Measurements from ENCODE around the gene CDK18.

- TF ChIP-seq EZH2 (IDR thresholded peaks at IDR 0.05; ENCODE audit: low read depth, low read length, severe bottlenecking) (no peak), POLR2A (IDR thresholded peaks at IDR 0.05; ENCODE audit: control extremely low read depth in 1 of 2, low read depth in 2 of 2, low read length in 2 of 2) (no peak), SIRT6 (IDR thresholded peaks at IDR 0.05; ENCODE audit: low read length) (no peak), PHF8 (conservative IDR thresholded peaks at IDR 0.05; ENCODE audit: low read depth, low read length) (no peak), BACH1 (IDR thresholded peaks at IDR 0.05; ENCODE audit: low read length) (no peak), E2F6 (IDR thresholded peaks at IDR 0.05) (no peak), SRF (IDR thresholded peaks at IDR 0.05; ENCODE audit: low read depth, low read length) (no peak), CTCF (IDR thresholded peaks at IDR 0.05; ENCODE audit: control extremely low read depth in 1 of 3, insufficient read depth in 1 of 3, low read depth in 1 of 3, low read length in 3 of 3) (peak; percentile 27 to 64 (median 34); a peak in 3 of 4 replicates), SUZ12 (IDR thresholded peaks at IDR 0.05; ENCODE audit: low read length) (no peak), POLR2AphosphoS5 (IDR thresholded peaks at IDR 0.05; ENCODE audit: low read depth, low read length) (no peak), CHD1 (IDR thresholded peaks at IDR 0.05; ENCODE audit: low read depth, low read length) (no peak)
Measured at GRCh38 chr1:205477121-205477758, 27.2 kb upstream of the CDK18 start.
